MM.1S (cell line): ENCODE data around the gene CASZ1.

Experiments
- DNase-seq: peaks from one replicate; pipeline ENCODE4 v3.0.0-alpha.2; 2015
- H2AFZ ChIP-seq: fragments of 300-600 bp; sonication (generic); 2 replicates; pipeline ENCODE4 v1.6.0; 2016; ENCODE audit warnings: antibody characterized with exemption, low read length
- H3F3A ChIP-seq: fragments of 300-600 bp; sonication (generic); 2 replicates; pipeline ENCODE4 v1.6.1; 2016; ENCODE audit warnings: mild to moderate bottlenecking, antibody characterized with exemption, low read length, moderate library complexity, mixed read lengths; ENCODE audit not compliant: insufficient read depth
- H3K27ac ChIP-seq: fragments of 300-600 bp; sonication (generic); 2 replicates; pipeline ENCODE4 v1.5.1; 2016; ENCODE audit warnings: mild to moderate bottlenecking, low read length
- H3K27me3 ChIP-seq: fragments of 300-600 bp; sonication (generic); replicated peaks from 2 replicates; pipeline ENCODE4 v1.6.0; 2016; ENCODE audit warnings: low read length; ENCODE audit not compliant: insufficient read depth
- H3K36me3 ChIP-seq: fragments of 300-600 bp; sonication (generic); replicated peaks from 2 replicates; pipeline ENCODE4 v1.6.1; 2016; ENCODE audit warnings: mild to moderate bottlenecking, low read length, mixed read lengths; ENCODE audit not compliant: insufficient read depth
- H3K4me1 ChIP-seq: fragments of 300-600 bp; sonication (generic); 2 replicates; pipeline ENCODE4 v1.6.1; 2016; ENCODE audit warnings: low read length, mixed read lengths
- H3K4me2 ChIP-seq: fragments of 300-600 bp; sonication (generic); 2 replicates; pipeline ENCODE4 v1.6.0; 2016; ENCODE audit warnings: low read depth, low read length
- H3K4me3 ChIP-seq: fragments of 300-600 bp; sonication (generic); 2 replicates; pipeline ENCODE4 v1.5.1; 2016; ENCODE audit warnings: low read length, mixed read lengths
- H3K79me2 ChIP-seq: fragments of 300-600 bp; sonication (generic); 2 replicates; pipeline ENCODE4 v1.6.1; 2016; ENCODE audit warnings: mixed run types, low read length, mixed read lengths
- H3K9ac ChIP-seq: fragments of 300-600 bp; sonication (generic); 2 replicates; pipeline ENCODE4 v1.6.1; 2016; ENCODE audit warnings: low read length, mixed read lengths
- H3K9me2 ChIP-seq: fragments of 300-600 bp; sonication (generic); replicated peaks from 2 replicates; pipeline ENCODE4 v1.6.1; 2016; ENCODE audit warnings: mild to moderate bottlenecking, low read length, mixed read lengths; ENCODE audit not compliant: insufficient read depth
- H3K9me3 ChIP-seq: fragments of 300-600 bp; sonication (generic); replicated peaks from 2 replicates; pipeline ENCODE4 v1.6.1; 2016; ENCODE audit warnings: mild to moderate bottlenecking, low read length, mixed read lengths; ENCODE audit not compliant: insufficient read depth
- H4K20me1 ChIP-seq: fragments of 300-600 bp; sonication (generic); 2 replicates; pipeline ENCODE4 v1.6.1; 2016; ENCODE audit warnings: mild to moderate bottlenecking, low read length, moderate library complexity, mixed read lengths; ENCODE audit not compliant: insufficient read depth
- CTCF ChIP-seq: fragments of 300-600 bp; sonication (generic); IDR thresholded peaks from 2 replicates; pipeline ENCODE4 v1.5.1; 2016; ENCODE audit warnings: antibody characterized with exemption, low read length, mixed read lengths
- EZH2 ChIP-seq: fragments of 300-600 bp; sonication (generic); optimal IDR thresholded peaks from 2 replicates; pipeline ENCODE3; 2017; ENCODE audit warnings: low read depth, mild to moderate bottlenecking, antibody characterized with exemption, low read length, mixed read lengths
- EZH2phosphoT487 ChIP-seq: fragments of 300-600 bp; sonication (generic); IDR thresholded peaks from 2 replicates; pipeline ENCODE4 v1.6.1; 2018; ENCODE audit warnings: antibody characterized with exemption, low read length

Gene CASZ1

GRCh38 chr1:10671622-10672342, 124.7 kb downstream of the CASZ1 start:
- Histone ChIP-seq H3K79me2 (no peaks in the 10 kb centered on the region), H3K9ac (no peak overlapping the region), H3K4me1 (no peaks in the 10 kb centered on the region), H3K27me3 (peaks cover 99% of the 10 kb centered on the region), H3F3A (no peaks in the 10 kb centered on the region), H3K27ac (no peak overlapping the region), H3K36me3 (no peaks in the 10 kb centered on the region), H3K9me3 (no peaks in the 10 kb centered on the region), H3K9me2 (no peaks in the 10 kb centered on the region), H4K20me1 (no peaks in the 10 kb centered on the region), H3K4me2 (no peak overlapping the region), H3K4me3 (no peak overlapping the region), H2AFZ (no peak overlapping the region)
- TF ChIP-seq EZH2phosphoT487, result no peak
- no peak for TF ChIP-seq EZH2
- no peak for TF ChIP-seq CTCF
- no peak for DNase-seq

GRCh38 chr1:10671090-10671489, 125.4 kb downstream of the CASZ1 start:
- Histone ChIP-seq H3K27me3 (peaks cover 99% of the 10 kb centered on the region), H3K4me2 (no peak overlapping the region), H3K9ac (no peak overlapping the region), H3K4me1 (no peaks in the 10 kb centered on the region), H3K9me2 (no peaks in the 10 kb centered on the region), H3K27ac (no peak overlapping the region), H3K79me2 (no peaks in the 10 kb centered on the region), H3K4me3 (no peak overlapping the region), H2AFZ (no peak overlapping the region), H3F3A (no peaks in the 10 kb centered on the region), H3K36me3 (no peaks in the 10 kb centered on the region), H3K9me3 (no peaks in the 10 kb centered on the region), H4K20me1 (no peaks in the 10 kb centered on the region)
- no peak for DNase-seq
- no peak for TF ChIP-seq EZH2phosphoT487
- no peak for TF ChIP-seq EZH2
- no peak for TF ChIP-seq CTCF

GRCh38 chr1:10670190-10670589, 126.3 kb downstream of the CASZ1 start:
- H3K9ac ChIP-seq, result no peak overlapping the region
- no peaks in the 10 kb centered on the region for H4K20me1 ChIP-seq
- no peaks in the 10 kb centered on the region for H3K4me1 ChIP-seq
- H3K79me2 ChIP-seq, result no peaks in the 10 kb centered on the region
- H3K9me2 ChIP-seq, result no peaks in the 10 kb centered on the region
- H3K4me2 ChIP-seq, result no peak overlapping the region
- no peaks in the 10 kb centered on the region for H3K36me3 ChIP-seq
- no peak overlapping the region for H2AFZ ChIP-seq
- no peaks in the 10 kb centered on the region for H3K9me3 ChIP-seq
- no peak overlapping the region for H3K4me3 ChIP-seq
- TF ChIP-seq EZH2 (no peak), CTCF (no peak), EZH2phosphoT487 (no peak)
- peaks cover 99% of the 10 kb centered on the region for H3K27me3 ChIP-seq
- H3F3A ChIP-seq, result no peaks in the 10 kb centered on the region
- no peak for DNase-seq
- H3K27ac ChIP-seq, result no peak overlapping the region
